HTERT RPE-1 (cell line): ENCODE measurements around the gene NME3.

ENCODE experiments used
- in situ Hi-C: fragments of 300-500 bp; cut with MboI; formaldehyde crosslinking; loops from 4 replicates; pipeline ENCODE4 v1.14.3; 2020; ENCODE audit warnings: low sequenced_read_pairs

NME3 gene

GRCh38 chr16:1729445-1729844 lies 41.9 kb downstream of the NME3 start:
- in situ Hi-C loops = no loop called here

DNA sequence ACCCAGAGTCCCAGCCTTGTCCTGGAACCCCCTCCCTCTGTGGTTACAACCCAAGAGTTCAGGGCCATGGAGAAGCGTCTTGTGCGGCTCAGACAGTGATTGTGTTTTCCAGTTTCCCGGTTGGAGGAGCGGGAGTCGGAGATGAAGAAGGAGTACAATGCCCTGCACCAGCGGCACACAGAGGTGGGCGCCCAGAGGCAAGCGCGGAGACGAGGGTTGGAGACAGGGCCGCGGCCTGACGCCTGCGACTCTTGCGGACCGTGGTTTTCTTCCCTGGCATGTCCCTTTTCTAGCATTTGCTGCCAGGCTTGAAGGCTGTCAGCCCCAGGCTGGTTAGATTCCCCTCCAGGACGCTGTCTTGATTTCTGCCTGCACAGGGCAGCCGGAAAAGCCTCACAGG lies 42.3 kb downstream of the NME3 start:
- in situ Hi-C loops = no loop called here

- in situ Hi-C loops = no loop called here
These were observed 43.4 kb downstream of the NME3 start for GRCh38 chr16:1727651-1728624.

- in situ Hi-C loops = no loop called here
These were observed 44.5 kb downstream of the NME3 start for GRCh38 chr16:1726661-1727502.

DNA sequence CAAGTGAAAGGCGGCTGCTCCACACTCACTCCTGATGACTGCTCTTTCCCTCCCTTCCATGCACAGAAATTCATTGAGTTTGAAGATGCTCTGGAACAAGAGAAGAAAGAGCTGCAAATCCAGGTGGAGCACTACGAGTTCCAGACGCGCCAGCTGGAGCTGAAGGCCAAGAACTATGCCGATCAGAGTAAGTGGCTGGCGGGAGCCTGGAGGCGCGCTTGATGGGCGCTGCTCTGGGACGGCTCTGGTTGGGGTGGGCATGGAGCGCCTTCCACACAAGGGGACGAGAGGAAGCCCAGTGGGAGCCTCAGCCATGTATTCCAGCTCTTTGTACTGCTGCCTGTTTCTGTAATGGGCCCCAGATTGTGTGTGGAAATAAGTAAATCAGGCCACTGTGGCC lies 46.9 kb downstream of the NME3 start:
- in situ Hi-C loops = no loop called here

DNA sequence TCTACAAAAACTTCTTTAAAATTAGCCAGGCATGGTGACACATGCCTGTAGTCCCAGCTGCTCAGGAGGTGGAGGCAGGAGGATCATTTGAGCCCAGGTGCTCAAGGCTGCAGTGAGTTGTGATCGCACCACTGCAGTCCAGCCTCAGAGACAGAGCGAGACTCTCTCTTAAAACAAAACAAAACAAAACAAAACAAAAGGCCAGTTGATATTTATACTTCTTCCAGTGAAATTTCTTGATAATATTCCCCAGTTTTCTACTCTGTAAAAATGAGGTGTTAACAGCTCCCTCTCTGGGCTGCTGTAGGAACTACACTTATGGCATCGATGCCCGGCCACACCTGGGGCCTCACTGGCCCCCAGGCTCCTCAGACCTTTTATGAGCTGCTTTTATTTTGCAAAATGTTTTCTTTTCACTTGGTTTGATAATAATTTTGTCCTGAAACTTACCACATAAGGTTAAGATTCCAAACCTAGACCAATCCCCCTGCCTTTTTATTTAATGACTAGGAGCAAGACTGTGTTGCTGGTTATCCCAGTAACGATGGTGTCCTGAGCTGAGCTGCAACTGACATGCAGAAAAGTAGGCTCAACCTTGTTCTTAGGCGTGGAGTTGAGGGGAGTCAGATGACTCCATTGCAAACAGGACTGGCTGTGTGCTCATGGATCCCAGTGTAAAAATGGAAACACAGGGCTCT lies 47.7 kb downstream of the NME3 start:
- in situ Hi-C loops = no loop called here

- in situ Hi-C loops = no loop called here
These were observed 50.0 kb downstream of the NME3 start for GRCh38 chr16:1721372-1721771.
